ENCODE results near the gene SLC7A6. TPM values are rescaled to one million over a fixed set of nuclear protein-coding genes. Genes with fewer than 3 reads are reported as not detected.

Gene SLC7A6
- total and polyA plus RNA-seq, 10 of the 15 experiments (the other 5 are each of a cell fraction or from before 2014, with no cell fraction given), result 8.2 to 60.4 (median 28.6) TPM

DNA sequence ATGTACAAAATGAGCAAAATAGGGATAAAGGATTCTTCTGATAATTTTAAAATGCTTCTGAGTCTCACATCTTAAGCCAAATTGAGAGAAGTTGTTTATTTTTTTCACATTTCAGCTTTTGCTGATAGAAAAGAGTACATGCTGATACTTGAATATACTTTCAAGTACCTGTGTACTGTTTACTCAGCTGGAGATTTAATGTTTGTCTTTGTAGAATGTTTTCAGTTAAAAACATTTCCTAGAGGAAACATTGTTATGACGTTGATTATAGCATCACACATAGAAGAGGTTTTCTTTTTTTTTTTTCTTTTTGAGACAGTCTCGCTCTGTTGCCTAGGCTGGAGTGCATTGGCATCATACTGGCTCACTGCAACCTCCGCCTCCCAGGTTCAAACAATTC lies 48.1 kb upstream of the SLC7A6 start:
- H3K4me1 ChIP-seq (ENCODE audit: control insufficient read depth, insufficient read depth, low read length), result peaks cover 4% of the 10 kb centered on the region; the same call in 1 of the 2 replicates
- intact Hi-C loops (cut with micrococcal nuclease; ENCODE audit: unreplicated experiment) (no loop called here), in situ Hi-C loops (cut with MboI) (no loop called here)
- no peak for FAIRE-seq
- no peaks in the 10 kb centered on the region for H3K27me3 ChIP-seq (replicated peaks in 1 of 2; ENCODE audit: control insufficient read depth in 2 of 2, insufficient read depth in 2 of 2, low read length in 1 of 2)
- 0 out of 4 replicates have a peak, but pooled peaks cover 0 to 2% of the 10 kb centered on the region in 2 experiments for H3K36me3 ChIP-seq (ENCODE audit: control insufficient read depth in 2 of 2, insufficient read depth in 2 of 2, low read length in 1 of 2)
- ChIA-PET SMC1A (ENCODE audit: uncharacterized antibody, unreplicated experiment) (interaction anchor here (0.6 to 1.4 kb wide), 5 partner anchors 8 to 147 kb away, joined by 3 read pairs; no protein-coding TSS in a partner anchor), RAD21 (ENCODE audit: unreplicated experiment) (interaction anchor here (1.2 to 1.9 kb wide), 2 partner anchors 12 to 143 kb away, joined by 3 to 4 read pairs; no protein-coding TSS in a partner anchor), CTCF (interaction anchor here (1.1 to 1.7 kb wide), 2 partner anchors 9 to 15 kb away, joined by 4 read pairs; no protein-coding TSS in a partner anchor), POLR2A (interaction anchor here (1.0 kb wide), 1 partner anchor 87 kb away, joined by 4 read pairs; no protein-coding TSS in a partner anchor)
- H3K27ac ChIP-seq (ENCODE audit: control insufficient read depth, insufficient read depth), result no peak overlapping the region
- H3K79me2 ChIP-seq (ENCODE audit: control insufficient read depth, insufficient read depth, low read length), result no peaks in the 10 kb centered on the region
- no TSS peak for BruUV-seq (replicated peaks)
- H3K9ac ChIP-seq (ENCODE audit: control insufficient read depth, insufficient read depth, low read length), result no peak overlapping the region
- no peaks in the 10 kb centered on the region for H4K20me1 ChIP-seq (ENCODE audit: control insufficient read depth, insufficient read depth)
- no peak overlapping the region for H3K4me2 ChIP-seq (ENCODE audit: control insufficient read depth, insufficient read depth)
- no peak overlapping the region for H3K4me3 ChIP-seq
- TF ChIP-seq, protein P1, sequence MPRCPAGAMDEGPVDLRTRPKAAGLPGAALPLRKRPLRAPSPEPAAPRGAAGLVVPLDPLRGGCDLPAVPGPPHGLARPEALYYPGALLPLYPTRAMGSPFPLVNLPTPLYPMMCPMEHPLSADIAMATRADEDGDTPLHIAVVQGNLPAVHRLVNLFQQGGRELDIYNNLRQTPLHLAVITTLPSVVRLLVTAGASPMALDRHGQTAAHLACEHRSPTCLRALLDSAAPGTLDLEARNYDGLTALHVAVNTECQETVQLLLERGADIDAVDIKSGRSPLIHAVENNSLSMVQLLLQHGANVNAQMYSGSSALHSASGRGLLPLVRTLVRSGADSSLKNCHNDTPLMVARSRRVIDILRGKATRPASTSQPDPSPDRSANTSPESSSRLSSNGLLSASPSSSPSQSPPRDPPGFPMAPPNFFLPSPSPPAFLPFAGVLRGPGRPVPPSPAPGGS (IDR thresholded peaks at IDR 0.05; ENCODE audit: borderline replicate concordance, insufficient read depth, low read depth, low read length, poor library complexity, severe bottlenecking), result no peak
- TF ChIP-seq EZH2 (IDR thresholded peaks at IDR 0.05; ENCODE audit: borderline replicate concordance, control insufficient read depth, low read depth, low read length) (no peak), EED (IDR thresholded peaks at IDR 0.05; ENCODE audit: low read depth) (no peak), TCF12 (IDR thresholded peaks at IDR 0.05; ENCODE audit: low read depth, low read length) (no peak)
- no peak for ATAC-seq
- DNase-seq (ENCODE audit: low read depth, low spot score), result no peak
- no peak overlapping the region for H2AFZ ChIP-seq (ENCODE audit: control insufficient read depth, low read depth, low read length)
- H3K9me3 ChIP-seq (replicated peaks; ENCODE audit: control insufficient read depth, insufficient read depth, low read length), result no peaks in the 10 kb centered on the region
- WGBS (ENCODE audit: insufficient coverage, insufficient replicate concordance, low lambda C conversion rate, missing lambda C conversion rate), result 94% methylated on average over 3 of the region's 3 CpGs

DNA sequence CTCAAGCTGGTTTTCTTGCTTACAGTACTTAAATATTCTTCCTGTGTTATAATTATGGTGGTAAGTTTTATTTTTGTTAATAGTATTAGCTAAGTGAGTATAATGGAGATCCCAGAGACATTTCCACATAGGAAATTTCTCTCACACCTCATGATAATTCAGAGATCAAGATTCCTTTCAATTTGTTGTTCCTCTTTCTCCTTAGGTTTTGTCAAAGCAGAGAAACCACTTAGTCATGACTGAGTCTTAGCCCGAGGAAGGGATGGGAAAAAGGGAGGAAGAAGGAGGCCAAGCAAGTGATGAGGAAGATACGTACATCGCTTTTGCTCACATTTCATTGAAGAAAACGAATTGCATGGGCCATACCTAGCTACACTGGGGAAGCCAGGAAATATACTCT lies 46.8 kb upstream of the SLC7A6 start:
- POLR2A ChIA-PET, result interaction anchor here (0.6 kb wide), 5 partner anchors 89 to 194 kb away, joined by 3 to 7 read pairs (median 4); partner anchors contain the start of gene DUS2
- Histone ChIP-seq H3K9ac (ENCODE audit: control insufficient read depth, insufficient read depth, low read length) (no peak overlapping the region), H3K27me3 (replicated peaks in 1 of 2; ENCODE audit: control insufficient read depth in 2 of 2, insufficient read depth in 2 of 2, low read length in 1 of 2) (no peaks in the 10 kb centered on the region), H4K20me1 (ENCODE audit: control insufficient read depth, insufficient read depth) (no peaks in the 10 kb centered on the region), H3K9me3 (replicated peaks; ENCODE audit: control insufficient read depth, insufficient read depth, low read length) (no peaks in the 10 kb centered on the region), H3K36me3 (ENCODE audit: control insufficient read depth in 2 of 2, insufficient read depth in 2 of 2, low read length in 1 of 2) (peaks cover 0 to 9% of the 10 kb centered on the region in 2 experiments; a peak in 2 of 4 replicates), H3K27ac (ENCODE audit: control insufficient read depth, insufficient read depth) (no peak overlapping the region), H3K4me2 (ENCODE audit: control insufficient read depth, insufficient read depth) (no peak overlapping the region), H2AFZ (ENCODE audit: control insufficient read depth, low read depth, low read length) (no peak overlapping the region), H3K79me2 (ENCODE audit: control insufficient read depth, insufficient read depth, low read length) (no peaks in the 10 kb centered on the region), H3K4me3 (no peak overlapping the region), H3K4me1 (ENCODE audit: control insufficient read depth, insufficient read depth, low read length) (no peaks in the 10 kb centered on the region)
- intact Hi-C loops (cut with micrococcal nuclease; ENCODE audit: unreplicated experiment) (no loop called here), in situ Hi-C loops (cut with MboI) (no loop called here)
- ATAC-seq (no peak), FAIRE-seq (no peak), DNase-seq (ENCODE audit: low read depth, low spot score) (no peak)
- CTCF ChIA-PET, result interaction anchor here (0.8 to 1.7 kb wide), 7 partner anchors 9 to 132 kb away, joined by 3 to 5 read pairs (median 4); partner anchors contain the start of gene NFATC3
- SMC1A ChIA-PET (ENCODE audit: uncharacterized antibody, unreplicated experiment), result interaction anchor here (1.1 kb wide), 1 partner anchor 10 kb away, joined by 3 read pairs; no protein-coding TSS in a partner anchor
- RAD21 ChIA-PET (ENCODE audit: unreplicated experiment), result interaction anchor here (0.6 to 1.9 kb wide), 2 partner anchors 11 to 254 kb away, joined by 4 to 5 read pairs; no protein-coding TSS in a partner anchor
- WGBS (ENCODE audit: insufficient coverage, insufficient replicate concordance, low lambda C conversion rate, missing lambda C conversion rate), result 90% methylated on average over 4 of the region's 4 CpGs
- TF ChIP-seq, protein P2, sequence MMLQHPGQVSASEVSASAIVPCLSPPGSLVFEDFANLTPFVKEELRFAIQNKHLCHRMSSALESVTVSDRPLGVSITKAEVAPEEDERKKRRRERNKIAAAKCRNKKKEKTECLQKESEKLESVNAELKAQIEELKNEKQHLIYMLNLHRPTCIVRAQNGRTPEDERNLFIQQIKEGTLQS (IDR thresholded peaks at IDR 0.05; ENCODE audit: borderline replicate concordance, extremely low read depth, low read depth, low read length), result no peak
- TF ChIP-seq HDAC6 (IDR thresholded peaks at IDR 0.05; ENCODE audit: unreplicated experiment) (no peak), TCF3 (IDR thresholded peaks at IDR 0.05; ENCODE audit: borderline replicate concordance, insufficient read depth, low read depth, low read length) (no peak), NFYA (IDR thresholded peaks at IDR 0.05; ENCODE audit: borderline replicate concordance, low read depth, low read length) (no peak), TARDBP (IDR thresholded peaks at IDR 0.05; ENCODE audit: borderline replicate concordance) (no peak), TAF1 (IDR thresholded peaks at IDR 0.05; ENCODE audit: borderline replicate concordance, low read depth, low read length) (no peak), STAT1 (conservative IDR thresholded peaks at IDR 0.05) (no peak), POU2F2 (IDR thresholded peaks at IDR 0.05; ENCODE audit: borderline replicate concordance, low read depth, low read length) (no peak)
- no TSS peak for BruUV-seq (replicated peaks)

Measured in GM12878 (cell line).